ENCODE results near the gene ADAMTS14.

GRCh38 chr10:70659306-70659705 lies 13.0 kb upstream of the ADAMTS14 start:
- TF ChIP-seq CTCF (conservative IDR thresholded peaks at IDR 0.05; ENCODE audit: low read length) (no peak), EZH2phosphoT487 (IDR thresholded peaks at IDR 0.05; ENCODE audit: borderline replicate concordance, low read depth, low read length) (no peak)

Data from OCI-LY7 (cell line).